Caki2 (cell line): ENCODE data around the gene GRIK1. TPM values are rescaled to one million over a fixed set of nuclear protein-coding genes. Genes with fewer than 3 reads are reported as not detected.

Source experiments
- DNase-seq: peaks from one replicate; pipeline ENCODE4 v3.0.0-alpha.2; 2015; ENCODE audit warnings: low read depth
- in situ Hi-C: cut with HindIII; loops from 2 replicates; pipeline ENCODE4 v1.10.0; 2016; ENCODE audit warnings: low sequenced_read_pairs, low pct_unique_long_range_greater_than_20kb, mixed read lengths
- total RNA-seq: library from RNA; depleted of rRNA; stranded (reverse); fragments of >200 nt; shearing (Covaris generic); gene quantifications from 2 replicates; pipeline ENCODE4 v1.2.3, GENCODE V29; 2014; ENCODE audit warnings: low replicate concordance

Gene GRIK1
- total RNA-seq, 1 experiment from 2014 or later = not detected

DNA sequence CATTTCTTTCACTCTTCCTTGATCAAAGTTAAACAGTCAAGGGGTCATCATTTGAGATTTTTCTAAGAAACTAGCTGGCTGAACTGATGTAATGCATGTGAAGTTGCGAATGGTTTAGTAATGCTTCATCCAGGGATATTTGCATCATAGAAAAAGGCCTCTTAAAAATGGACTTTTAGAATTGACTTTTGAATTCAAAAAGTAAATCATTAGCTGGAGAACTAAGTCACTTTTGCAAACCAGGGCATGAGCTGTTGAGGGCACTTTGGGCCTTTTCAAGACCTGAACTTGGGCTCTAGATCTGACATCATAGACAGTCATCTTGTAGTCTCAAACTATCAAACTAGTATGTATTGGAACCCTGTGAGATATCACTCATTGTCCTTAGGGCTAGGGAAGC lies 85.0 kb downstream of the GRIK1 start:
- in situ Hi-C loops = no loop called here
- no peak for DNase-seq

DNA sequence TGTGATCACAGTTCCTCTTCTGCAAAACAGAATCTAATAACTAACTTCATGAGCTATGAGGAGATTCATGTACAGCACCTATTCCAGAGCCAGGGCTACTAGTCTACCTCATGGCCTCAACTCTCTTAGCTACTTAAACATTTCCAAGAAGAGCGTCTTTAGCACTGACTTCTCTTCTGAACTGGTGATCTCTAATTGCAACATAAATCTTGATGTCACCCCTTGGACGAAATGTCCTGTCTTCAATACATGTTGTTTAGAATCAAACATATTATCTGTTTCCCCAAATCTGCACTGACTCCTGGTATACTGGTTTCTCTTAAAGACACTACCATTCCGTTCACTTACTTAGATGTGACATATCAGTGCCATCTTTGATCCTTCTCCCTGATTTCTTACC lies 88.2 kb downstream of the GRIK1 start:
- in situ Hi-C loops = no loop called here
- DNase-seq = no peak

DNA sequence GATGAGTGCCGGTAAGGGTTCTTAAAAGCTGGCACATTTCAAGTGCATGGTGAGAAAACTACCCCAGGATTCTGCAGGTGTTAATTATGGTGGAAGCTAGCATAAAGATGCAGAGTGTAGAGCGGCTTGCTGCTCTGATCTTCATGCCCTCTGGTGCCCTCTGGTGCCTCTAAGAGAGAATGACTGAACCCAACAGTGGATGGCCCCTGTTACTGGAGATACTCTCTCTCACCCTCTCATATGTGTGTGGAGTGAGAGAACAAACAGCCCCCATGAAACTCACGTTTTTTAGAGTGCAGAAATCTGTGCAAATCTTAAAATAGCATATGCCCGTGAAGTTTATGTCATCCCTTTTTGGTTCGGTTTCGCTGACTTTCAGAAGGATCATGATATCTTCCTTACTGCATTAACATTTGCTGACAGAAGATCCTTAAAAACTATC lies 90.0 kb downstream of the GRIK1 start:
- in situ Hi-C loops = no loop called here
- DNase-seq = peak; percentile 59

DNA sequence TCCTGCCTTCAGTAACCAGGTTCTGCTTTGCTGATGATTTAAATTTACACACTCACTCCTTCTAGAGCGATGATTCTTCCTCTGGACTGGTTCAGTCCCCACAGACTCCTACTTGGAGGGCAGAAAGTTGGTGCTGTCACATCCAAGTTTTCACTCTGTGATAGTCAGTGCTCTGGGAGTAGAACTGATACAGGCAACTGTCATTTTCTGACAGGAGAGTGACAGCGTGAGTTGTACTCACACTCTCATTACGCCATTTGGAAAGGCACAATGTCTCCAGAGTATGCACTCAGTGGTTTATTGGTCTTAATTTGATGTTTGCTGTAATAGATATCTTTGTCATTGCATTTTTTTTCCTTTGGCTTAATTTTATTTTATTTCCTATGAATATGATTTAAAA lies 96.0 kb downstream of the GRIK1 start:
- DNase-seq = no peak
- in situ Hi-C loops = no loop called here

DNA sequence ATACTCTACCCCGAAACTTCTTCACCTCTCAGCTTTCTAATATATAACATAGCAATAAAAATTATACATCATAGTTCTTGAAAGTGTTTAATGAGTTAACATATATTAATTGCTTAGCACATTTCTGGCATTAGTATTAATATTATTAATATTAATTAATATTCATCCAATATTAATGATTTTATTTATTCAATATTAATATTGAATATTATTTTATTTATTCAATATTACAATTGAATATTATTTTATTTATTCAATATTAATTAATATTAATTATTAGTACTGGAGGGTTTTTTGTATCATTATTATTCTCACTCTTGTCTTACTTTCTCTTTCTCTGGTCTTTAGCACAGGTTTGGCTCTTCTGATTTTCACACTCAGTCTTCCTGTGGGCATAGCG lies 105.2 kb downstream of the GRIK1 start:
- in situ Hi-C loops = no loop called here
- DNase-seq = no peak

DNA sequence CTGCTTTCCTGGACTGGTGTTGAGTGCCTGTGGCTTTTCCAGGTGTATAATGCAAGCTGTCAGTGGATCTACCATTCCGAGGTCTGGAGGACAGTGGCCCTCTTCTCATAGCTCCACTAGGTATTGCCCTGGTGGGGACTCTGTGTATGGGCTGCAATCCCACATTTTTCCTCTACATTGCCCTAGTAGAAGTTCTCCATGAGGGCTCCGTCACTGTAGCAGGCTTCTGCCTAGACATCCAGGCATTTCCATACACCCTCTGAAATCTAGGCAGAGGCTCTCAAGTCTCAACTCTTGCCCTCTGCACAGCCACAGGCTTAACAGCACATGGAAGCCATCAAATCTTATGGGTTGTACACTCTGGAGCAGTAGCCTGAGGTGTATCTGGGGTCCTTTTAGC lies 107.6 kb downstream of the GRIK1 start:
- in situ Hi-C loops = no loop called here

DNA sequence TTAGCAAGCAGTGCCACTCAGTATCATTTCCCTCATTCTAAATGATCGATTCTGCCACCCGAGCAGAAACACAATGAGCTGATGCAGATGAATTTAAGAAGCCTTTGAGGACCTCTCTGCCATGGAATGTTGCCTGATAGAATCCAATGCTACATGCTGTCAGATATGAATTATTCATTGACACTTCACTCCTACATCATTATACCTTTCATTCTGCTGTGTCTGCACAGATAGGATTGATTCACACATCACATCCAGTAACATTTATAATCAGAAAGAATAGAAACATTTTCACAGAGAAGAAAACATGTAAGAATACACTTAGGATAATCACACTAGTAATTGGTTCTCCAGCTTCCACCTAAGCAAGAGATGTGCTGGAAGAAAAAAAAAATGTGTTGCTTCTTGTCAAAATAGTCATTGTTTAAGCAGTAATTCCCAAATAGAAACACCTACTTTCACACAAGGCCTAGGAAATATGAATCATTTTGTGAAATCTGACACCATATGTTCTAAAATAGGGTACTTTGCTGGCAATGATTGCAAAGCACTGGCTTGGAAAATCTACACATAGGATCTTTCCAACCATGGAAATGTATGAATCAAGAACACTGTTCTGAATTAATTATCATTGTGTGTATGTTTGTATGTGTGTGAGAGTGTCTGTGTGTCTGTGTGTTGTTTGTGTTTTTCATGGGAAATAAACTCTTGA lies 110.1 kb downstream of the GRIK1 start:
- in situ Hi-C loops = no loop called here
- DNase-seq = peak; percentile 13

More for the DNA sequence above, 107.6 kb downstream of the GRIK1 start:
- no peak for DNase-seq

DNA sequence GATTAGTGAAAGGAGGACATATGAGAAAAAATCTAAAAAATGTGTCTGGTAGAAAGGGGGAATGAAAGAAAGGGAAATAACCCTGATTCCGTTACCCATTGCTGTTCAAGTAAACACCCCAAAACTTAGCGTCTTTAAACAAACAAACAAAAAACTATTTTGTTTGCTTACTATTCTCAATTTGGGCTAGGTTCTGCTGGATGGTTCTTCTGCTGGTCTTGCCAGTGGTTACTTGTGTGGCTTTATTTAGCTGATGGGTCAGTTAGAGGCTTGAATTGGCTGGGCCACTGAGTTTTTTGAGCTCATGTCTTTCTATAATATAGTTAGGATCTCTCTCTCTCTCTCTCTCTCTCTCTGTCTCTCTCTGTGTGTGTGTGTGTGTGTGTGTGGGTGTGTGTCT lies 112.1 kb downstream of the GRIK1 start:
- no peak for DNase-seq
- in situ Hi-C loops = no loop called here

DNA sequence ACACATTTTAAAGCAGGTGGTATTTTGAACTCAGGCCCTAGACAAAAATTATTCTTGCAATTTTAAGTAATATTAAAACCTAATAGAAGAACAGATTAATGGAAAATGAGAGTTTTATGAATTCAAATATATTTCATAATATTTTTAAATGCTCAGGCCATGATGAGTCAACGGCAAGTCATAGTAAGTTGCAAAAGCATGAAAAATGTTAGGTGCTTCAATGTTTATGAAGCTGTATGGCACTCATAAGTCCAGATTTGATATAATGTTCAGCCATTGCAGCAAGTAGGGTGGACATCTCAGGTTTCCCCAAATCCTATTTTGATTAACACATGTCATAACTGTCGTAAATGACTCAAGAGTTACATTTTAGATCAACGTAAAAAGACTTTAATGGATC lies 112.6 kb downstream of the GRIK1 start:
- no peak for DNase-seq
- in situ Hi-C loops = no loop called here

DNA sequence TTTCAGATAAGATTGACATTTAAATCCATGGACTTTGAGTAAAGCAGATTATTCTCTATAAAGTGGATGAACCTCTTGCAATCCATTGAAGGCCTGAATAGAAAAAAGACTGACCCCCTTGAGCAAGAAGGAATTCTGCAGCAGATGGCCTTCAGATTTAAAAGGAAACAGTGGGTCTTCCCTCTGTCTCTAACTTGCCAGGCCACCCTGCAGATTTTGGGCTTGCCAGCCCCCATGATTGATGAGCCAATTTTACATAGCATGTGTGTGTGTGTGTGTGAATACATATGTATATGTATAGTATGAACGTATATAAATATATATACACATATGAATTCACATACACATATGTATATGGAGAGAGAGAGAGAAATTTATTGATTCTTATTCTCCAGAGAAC lies 113.4 kb downstream of the GRIK1 start:
- DNase-seq = no peak
- in situ Hi-C loops = no loop called here

DNA sequence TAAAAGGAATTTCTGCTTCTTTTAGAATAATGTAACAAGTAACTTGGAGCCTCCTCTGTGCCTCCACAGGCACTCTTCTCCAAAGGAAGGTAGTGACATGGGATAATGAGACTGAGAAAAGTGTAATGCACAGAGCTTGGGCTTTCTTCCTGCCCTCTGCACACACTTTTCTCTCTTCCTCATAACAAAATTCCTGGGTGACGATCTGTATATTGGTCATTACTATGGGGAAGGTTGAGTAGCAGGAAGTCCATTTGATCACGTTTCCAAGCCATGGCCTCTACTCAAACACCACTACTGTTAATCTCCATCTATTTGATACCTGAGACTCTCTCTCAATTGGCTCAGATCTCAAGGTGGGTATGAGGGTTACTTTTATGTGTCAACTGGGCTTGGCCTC lies 113.9 kb downstream of the GRIK1 start:
- in situ Hi-C loops = no loop called here
- no peak for DNase-seq

DNA sequence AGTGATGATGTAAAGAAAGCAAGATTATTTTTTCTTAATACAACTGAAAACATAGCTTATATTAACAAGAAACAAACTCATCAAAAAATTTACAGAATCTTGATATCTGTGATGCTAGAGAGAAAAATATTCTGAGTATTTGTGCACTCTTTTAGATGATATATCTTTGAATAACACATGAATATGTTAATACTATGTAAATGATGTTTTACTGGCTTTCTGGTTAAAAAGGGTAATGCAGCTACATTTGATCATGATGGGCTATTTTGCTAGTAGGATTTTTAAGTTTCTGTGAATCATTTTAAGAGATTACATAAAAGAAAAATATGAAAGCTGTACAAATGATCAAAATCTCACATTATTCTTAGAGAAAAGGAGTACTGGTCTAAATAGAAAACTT lies 114.5 kb downstream of the GRIK1 start:
- in situ Hi-C loops = no loop called here
- DNase-seq = no peak

DNA sequence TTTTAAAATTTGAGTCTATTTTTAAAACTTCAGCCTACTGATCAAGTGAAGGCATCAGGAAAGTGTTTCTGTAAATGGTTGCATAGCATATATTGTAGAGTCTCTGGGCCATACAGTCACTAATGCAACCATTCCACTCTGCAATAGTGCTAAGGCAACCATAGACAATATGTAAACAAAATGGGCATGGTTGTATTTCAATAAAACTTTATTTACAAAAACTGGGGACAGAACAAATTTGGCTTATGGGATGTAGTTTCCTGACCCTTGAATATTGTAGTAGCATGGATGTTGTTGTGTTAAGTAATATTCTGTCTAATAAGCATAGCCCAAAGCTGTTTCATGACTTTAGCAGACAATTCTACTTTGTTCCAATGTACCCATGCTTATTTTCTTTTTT lies 117.7 kb downstream of the GRIK1 start:
- in situ Hi-C loops = no loop called here
- no peak for DNase-seq

DNA sequence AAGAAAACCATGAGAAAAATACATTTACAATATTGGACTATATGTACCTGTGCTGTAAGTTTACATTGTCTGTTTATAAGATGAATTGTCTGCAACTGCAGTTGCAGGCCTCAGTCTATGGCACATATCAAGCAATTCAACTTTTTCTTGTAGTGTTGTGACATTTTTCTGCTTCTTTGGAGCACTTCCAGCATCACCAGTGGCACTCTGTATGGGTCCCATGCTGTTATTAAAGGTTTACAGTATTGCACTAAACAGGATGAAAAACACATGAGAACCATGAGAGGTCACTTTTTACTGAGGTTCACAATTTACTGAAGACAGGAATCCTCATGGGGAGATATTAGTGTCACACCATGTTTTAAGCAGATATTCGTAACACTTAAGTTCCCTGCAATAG lies 118.6 kb downstream of the GRIK1 start:
- in situ Hi-C loops = no loop called here
- DNase-seq = no peak

DNA sequence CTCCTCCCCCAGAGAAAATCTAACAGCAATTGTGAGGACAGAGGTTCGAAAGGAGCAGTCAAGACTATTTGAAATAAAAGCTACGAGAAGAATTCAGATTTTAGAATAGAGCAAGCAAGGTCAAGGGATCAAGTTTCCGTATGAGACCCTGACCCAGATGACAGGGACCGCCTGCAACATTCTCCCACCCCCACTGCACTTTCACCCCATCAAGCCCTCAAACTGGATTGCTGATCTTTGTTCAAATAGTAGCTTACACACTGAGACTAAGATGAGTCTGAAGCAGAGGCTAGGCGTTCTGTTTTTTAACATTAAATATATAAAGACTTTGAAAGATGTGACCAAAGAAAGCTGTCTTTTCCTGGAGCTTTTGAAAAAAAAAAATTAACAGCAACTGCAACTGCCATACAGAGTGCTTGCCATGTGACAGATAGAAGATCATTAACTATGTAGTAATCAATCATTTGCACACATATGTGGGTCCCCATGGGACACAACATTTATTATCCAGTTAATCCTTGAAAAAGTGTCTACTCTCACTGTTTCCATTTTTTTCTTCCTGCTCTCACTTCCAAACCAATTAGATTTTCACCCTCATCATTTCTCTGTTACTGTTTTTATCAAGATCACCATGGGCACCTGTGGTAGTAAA lies 120.0 kb downstream of the GRIK1 start:
- DNase-seq = no peak
- in situ Hi-C loops = no loop called here

DNA sequence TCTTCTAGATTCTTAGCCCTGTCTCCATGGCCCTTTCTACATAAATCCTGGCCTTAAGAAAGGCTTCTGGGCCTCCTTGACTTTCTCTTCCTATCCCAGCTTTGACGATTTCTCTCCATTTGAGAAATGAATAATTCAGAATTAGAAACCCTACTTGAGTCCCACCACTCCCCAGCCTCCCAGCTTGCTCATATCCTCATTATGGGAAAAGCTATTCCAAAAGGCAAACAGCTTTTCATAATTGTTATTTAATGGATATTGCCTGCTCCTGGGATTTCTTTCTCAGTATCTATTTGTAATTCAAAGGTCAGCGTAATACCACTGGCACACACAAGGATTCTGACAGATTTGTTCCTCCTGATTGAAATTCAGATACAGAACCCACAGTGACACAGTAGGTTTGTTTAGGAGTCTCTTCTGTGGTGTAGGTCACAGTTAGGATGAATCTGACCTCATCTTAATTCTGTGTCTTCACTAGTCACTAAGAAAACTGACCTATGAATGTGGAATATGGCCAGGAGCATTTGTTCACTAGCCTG lies 121.3 kb downstream of the GRIK1 start:
- DNase-seq = no peak
- in situ Hi-C loops = no loop called here

DNA sequence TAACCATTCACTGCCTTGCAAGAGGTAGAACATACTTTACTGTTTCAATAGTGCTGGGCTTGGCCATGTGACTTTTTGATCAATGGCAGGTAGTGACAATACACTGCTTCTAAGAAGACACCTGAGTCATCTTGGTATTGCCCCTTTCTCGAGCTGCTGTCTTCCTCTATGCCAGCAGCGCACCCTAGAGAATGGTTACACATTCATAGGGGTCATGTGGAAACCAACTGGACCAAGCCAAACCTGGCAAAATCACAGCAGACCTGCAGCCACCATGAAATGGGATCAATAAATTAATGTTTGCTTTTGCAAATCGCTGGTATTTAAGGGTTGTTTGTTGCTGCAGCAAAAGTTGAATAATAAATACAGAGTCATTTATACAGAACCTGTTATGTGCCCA lies 122.3 kb downstream of the GRIK1 start:
- DNase-seq = no peak
- in situ Hi-C loops = no loop called here

DNA sequence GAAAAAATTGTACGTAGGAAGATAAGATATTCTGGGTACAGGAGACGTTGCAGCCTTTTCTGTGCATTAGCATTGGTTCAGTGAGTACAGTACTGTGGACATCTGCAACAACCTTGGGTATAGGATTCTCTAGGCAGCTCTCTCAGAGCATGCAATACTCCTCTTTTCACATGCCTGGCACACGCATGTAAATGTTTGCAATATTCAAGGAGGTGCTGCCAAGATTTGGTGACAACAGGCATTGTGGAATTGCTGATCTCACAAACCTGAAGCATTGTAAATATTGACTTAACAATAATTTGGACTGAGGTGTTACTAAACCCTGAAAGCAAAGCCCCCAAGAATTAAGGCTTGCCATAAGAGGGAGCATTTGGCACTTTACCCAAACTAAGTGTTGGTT lies 126.8 kb downstream of the GRIK1 start:
- in situ Hi-C loops = no loop called here
- DNase-seq = no peak

DNA sequence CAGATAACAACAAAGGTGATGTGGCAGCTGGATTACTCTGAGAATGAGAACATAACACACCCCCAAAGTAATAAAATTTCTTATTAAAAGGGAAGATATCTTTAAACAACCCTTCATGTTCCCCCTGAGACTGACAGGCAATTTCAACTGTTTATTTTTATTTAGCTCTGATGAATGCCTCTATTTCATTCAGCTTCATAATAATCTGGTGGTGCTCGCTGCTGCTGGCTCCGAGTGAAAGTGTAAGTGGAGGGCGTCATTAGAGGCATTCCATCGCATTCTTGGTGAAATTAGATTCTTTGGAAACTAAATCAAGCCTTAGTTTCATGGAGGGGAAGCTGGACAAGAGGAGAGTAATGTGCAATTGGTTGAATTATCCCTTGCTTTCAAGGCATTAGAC lies 128.9 kb downstream of the GRIK1 start:
- in situ Hi-C loops = no loop called here
- DNase-seq = no peak

DNA sequence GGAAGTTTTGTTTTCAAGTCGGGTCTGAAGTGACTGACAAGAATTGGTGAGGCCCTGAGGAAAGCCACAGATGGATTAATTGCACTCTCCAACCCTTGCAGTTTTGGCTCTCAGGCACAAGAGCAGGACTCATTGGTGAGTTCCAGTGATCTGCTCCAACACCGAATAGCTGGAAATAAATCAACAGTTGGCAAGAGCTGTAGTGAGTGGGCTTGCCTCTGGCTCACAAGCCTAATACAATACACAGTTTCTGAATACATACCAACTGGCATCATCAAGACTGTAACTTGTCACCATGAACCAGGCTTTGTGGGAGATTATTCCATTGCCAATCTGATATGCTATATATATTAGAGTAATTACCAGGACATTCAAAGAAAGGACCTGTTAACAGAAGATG lies 131.6 kb downstream of the GRIK1 start:
- in situ Hi-C loops = no loop called here
- no peak for DNase-seq
